PC-9 (cell line): Measurements from ENCODE around the gene AKNAD1.

Source experiments
- CTCF ChIP-seq: fragments of 200-600 bp; sonication (generic); conservative IDR thresholded peaks from 2 replicates; pipeline ENCODE4 v1.6.1; 2017; ENCODE audit warnings: mixed run types, antibody characterized with exemption, mild to moderate bottlenecking, moderate library complexity
- EZH2 ChIP-seq: fragments of 200-600 bp; sonication (generic); IDR thresholded peaks from 2 replicates; pipeline ENCODE4 v1.8.0; 2017; ENCODE audit warnings: antibody characterized with exemption, low read depth

- TF ChIP-seq CTCF (no peak), EZH2 (no peak)
These were observed 39.9 kb downstream of the AKNAD1 start for GRCh38 chr1:108817016-108817415.
